ENCODE measurements around the gene SOCS3.

SOCS3 gene

DNA sequence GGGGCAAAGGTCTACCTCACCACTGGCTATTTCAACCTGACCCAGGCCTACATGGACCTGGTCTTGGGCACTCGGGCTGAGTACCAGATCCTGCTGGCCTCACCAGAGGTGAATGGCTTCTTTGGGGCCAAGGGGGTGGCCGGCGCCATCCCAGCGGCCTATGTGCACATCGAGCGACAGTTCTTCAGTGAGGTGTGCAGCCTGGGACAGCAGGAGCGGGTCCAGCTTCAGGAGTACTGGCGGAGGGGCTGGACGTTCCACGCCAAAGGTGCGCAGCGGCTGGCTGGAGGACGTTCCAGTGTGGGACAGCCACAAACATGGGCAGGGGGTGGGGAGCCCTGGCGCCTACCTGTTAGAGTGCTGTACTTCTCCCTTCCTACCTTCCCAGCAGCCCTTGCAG lies 43.9 kb upstream of the SOCS3 start:
- H4K20me1 ChIP-seq (ENCODE audit: insufficient read depth, low read length, poor library complexity, severe bottlenecking), result peaks cover 6% of the 10 kb centered on the region
- H3K27me3 ChIP-seq (ENCODE audit: insufficient read depth, low read length, poor library complexity, severe bottlenecking), result no peaks in the 10 kb centered on the region
- no peak overlapping the region for H3K4me3 ChIP-seq (ENCODE audit: low read length, poor library complexity, severe bottlenecking)
- no peaks in the 10 kb centered on the region for H3F3A ChIP-seq (ENCODE audit: low read depth)
- H3K79me2 ChIP-seq (ENCODE audit: insufficient read depth, low read length), result peaks cover 26% of the 10 kb centered on the region; the same call in 1 of the 2 replicates
- H3K9ac ChIP-seq (ENCODE audit: low read depth, low read length, poor library complexity, severe bottlenecking), result no peak overlapping the region
- peaks cover 96% of the 10 kb centered on the region; the same call in 1 of the 2 replicates for H3K36me3 ChIP-seq (ENCODE audit: insufficient read depth, low read length)
- TF ChIP-seq, protein P1, sequence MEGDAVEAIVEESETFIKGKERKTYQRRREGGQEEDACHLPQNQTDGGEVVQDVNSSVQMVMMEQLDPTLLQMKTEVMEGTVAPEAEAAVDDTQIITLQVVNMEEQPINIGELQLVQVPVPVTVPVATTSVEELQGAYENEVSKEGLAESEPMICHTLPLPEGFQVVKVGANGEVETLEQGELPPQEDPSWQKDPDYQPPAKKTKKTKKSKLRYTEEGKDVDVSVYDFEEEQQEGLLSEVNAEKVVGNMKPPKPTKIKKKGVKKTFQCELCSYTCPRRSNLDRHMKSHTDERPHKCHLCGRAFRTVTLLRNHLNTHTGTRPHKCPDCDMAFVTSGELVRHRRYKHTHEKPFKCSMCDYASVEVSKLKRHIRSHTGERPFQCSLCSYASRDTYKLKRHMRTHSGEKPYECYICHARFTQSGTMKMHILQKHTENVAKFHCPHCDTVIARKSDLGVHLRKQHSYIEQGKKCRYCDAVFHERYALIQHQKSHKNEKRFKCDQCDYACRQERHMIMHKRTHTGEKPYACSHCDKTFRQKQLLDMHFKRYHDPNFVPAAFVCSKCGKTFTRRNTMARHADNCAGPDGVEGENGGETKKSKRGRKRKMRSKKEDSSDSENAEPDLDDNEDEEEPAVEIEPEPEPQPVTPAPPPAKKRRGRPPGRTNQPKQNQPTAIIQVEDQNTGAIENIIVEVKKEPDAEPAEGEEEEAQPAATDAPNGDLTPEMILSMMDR (conservative IDR thresholded peaks at IDR 0.05; ENCODE audit: low read length), result no peak
- TF ChIP-seq EZH2phosphoT487 (IDR thresholded peaks at IDR 0.05; ENCODE audit: borderline replicate concordance), result no peak
- H3K9me3 ChIP-seq (ENCODE audit: insufficient read depth, low read depth, low read length), result no peaks in the 10 kb centered on the region
- H3K4me2 ChIP-seq (ENCODE audit: low read depth, low read length, poor library complexity, severe bottlenecking), result no peak overlapping the region
- H3K9me2 ChIP-seq (replicated peaks; ENCODE audit: low read depth, low read length), result no peaks in the 10 kb centered on the region
- H2AFZ ChIP-seq (ENCODE audit: low read length), result no peak overlapping the region
- no peaks in the 10 kb centered on the region for H3K4me1 ChIP-seq (ENCODE audit: insufficient read depth, low read length, poor library complexity, severe bottlenecking)

DNA sequence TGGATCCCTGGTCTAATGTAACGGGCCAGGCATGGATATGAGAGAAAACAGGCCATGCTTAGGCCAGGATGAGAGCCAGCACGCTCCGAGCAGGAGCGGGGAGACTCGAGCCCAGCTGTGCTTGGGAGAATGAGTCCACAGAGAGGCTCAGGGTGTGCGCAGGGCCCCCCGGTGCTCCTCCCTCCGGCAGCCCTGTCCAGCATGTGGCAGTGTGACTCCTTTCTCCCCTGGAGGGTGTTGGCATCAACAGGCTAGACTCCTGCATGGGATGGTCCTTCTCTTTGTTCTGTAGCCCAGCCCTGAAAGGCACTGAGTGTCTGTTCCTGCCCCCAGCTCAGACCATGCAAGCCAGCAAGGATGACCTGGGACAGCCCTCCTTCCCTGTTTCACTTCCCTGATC lies 42.0 kb upstream of the SOCS3 start:
- H3K9me3 ChIP-seq (ENCODE audit: insufficient read depth, low read depth, low read length), result no peaks in the 10 kb centered on the region
- no peak overlapping the region for H3K4me3 ChIP-seq (ENCODE audit: low read length, poor library complexity, severe bottlenecking)
- H3F3A ChIP-seq (ENCODE audit: low read depth), result no peaks in the 10 kb centered on the region
- H3K27me3 ChIP-seq (ENCODE audit: insufficient read depth, low read length, poor library complexity, severe bottlenecking), result no peaks in the 10 kb centered on the region
- H4K20me1 ChIP-seq (ENCODE audit: insufficient read depth, low read length, poor library complexity, severe bottlenecking), result no peaks in the 10 kb centered on the region
- peaks cover 95% of the 10 kb centered on the region for H3K36me3 ChIP-seq (ENCODE audit: insufficient read depth, low read length)
- H3K79me2 ChIP-seq (ENCODE audit: insufficient read depth, low read length), result peaks cover 10% of the 10 kb centered on the region; the same call in 1 of the 2 replicates
- H2AFZ ChIP-seq (ENCODE audit: low read length), result no peak overlapping the region
- H3K9me2 ChIP-seq (replicated peaks; ENCODE audit: low read depth, low read length), result no peaks in the 10 kb centered on the region
- TF ChIP-seq, protein P1 (conservative IDR thresholded peaks at IDR 0.05; ENCODE audit: low read length), result no peak
- TF ChIP-seq EZH2phosphoT487 (IDR thresholded peaks at IDR 0.05; ENCODE audit: borderline replicate concordance), result no peak
- no peak overlapping the region for H3K9ac ChIP-seq (ENCODE audit: low read depth, low read length, poor library complexity, severe bottlenecking)
- no peaks in the 10 kb centered on the region for H3K4me1 ChIP-seq (ENCODE audit: insufficient read depth, low read length, poor library complexity, severe bottlenecking)
- H3K4me2 ChIP-seq (ENCODE audit: low read depth, low read length, poor library complexity, severe bottlenecking), result no peak overlapping the region

DNA sequence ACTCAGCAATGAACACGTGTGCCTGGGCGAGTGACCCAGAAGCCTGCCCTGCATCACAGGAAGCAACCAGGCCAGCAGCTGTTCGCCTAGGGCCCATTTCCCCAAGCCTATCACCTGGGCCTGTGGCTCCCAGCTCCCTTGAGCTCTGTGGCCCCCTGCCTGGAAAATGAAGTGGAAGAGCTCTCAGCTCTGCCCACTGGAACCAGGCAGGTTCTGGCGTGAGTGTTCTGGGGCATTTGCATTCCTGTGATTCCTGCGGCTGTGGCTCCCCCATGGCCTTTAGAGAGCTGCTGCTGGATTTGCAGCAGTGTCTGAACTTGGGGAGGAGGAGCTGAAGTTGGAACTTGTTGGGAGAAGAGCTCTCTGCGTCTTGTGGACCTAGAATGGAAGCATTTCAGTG lies 41.4 kb upstream of the SOCS3 start:
- H2AFZ ChIP-seq (ENCODE audit: low read length), result no peak overlapping the region
- H3K9ac ChIP-seq (ENCODE audit: low read depth, low read length, poor library complexity, severe bottlenecking), result no peak overlapping the region
- H4K20me1 ChIP-seq (ENCODE audit: insufficient read depth, low read length, poor library complexity, severe bottlenecking), result no peaks in the 10 kb centered on the region
- TF ChIP-seq EZH2phosphoT487 (IDR thresholded peaks at IDR 0.05; ENCODE audit: borderline replicate concordance), result no peak
- TF ChIP-seq, protein P1 (conservative IDR thresholded peaks at IDR 0.05; ENCODE audit: low read length), result no peak
- H3K9me3 ChIP-seq (ENCODE audit: insufficient read depth, low read depth, low read length), result no peaks in the 10 kb centered on the region
- H3K4me2 ChIP-seq (ENCODE audit: low read depth, low read length, poor library complexity, severe bottlenecking), result no peak overlapping the region
- H3K27me3 ChIP-seq (ENCODE audit: insufficient read depth, low read length, poor library complexity, severe bottlenecking), result no peaks in the 10 kb centered on the region
- H3K79me2 ChIP-seq (ENCODE audit: insufficient read depth, low read length), result peaks cover 6% of the 10 kb centered on the region; the same call in 1 of the 2 replicates
- peaks cover 95% of the 10 kb centered on the region for H3K36me3 ChIP-seq (ENCODE audit: insufficient read depth, low read length)
- no peaks in the 10 kb centered on the region for H3K4me1 ChIP-seq (ENCODE audit: insufficient read depth, low read length, poor library complexity, severe bottlenecking)
- no peak overlapping the region for H3K4me3 ChIP-seq (ENCODE audit: low read length, poor library complexity, severe bottlenecking)
- H3K9me2 ChIP-seq (replicated peaks; ENCODE audit: low read depth, low read length), result no peaks in the 10 kb centered on the region
- H3F3A ChIP-seq (ENCODE audit: low read depth), result no peaks in the 10 kb centered on the region

Measured in Loucy (cell line).